ENCODE measurements around the gene LRP2.

LRP2 gene

DNA sequence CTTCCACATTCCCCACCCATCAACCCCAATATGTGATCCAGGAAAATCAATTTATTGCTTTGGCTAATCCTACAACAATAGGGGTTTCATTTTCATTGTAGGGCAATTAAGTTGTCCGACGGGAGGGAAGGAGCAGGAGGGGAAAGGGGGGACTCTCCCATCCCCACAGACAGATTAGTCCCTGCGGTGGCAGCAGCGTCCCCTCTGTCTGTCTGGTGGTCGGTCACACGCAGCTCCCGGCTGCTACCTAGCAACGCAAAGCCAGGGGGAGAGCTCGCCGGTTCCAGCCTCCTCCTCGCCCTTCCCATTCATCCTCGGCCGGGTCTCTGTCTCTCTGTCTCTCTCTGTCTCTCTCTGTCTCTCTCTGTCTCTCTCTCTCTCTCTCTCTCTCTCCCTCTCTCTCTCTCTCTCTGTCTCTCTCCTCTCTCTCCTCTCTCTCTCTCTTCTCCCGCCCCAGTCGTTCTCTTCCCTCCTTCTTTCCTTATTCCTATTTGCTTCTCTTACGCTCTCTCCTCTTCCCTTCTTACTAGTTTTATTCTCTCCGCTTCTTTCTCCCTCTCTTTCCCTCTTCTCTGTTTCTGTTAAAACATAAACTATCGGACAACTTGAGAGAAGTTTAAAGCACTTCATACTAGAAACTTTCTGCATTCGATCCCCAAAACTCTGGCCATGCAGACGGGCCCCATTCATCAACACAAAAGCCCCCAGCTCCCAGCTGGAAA lies 1.2 kb downstream of the LRP2 start:
- TF ChIP-seq CREB1 (IDR thresholded peaks at IDR 0.05; ENCODE audit: low read depth) (no peak), TEAD4 (IDR thresholded peaks at IDR 0.05) (no peak), CEBPB (IDR thresholded peaks at IDR 0.05) (no peak), EGR1 (IDR thresholded peaks at IDR 0.05) (no peak), EP300 (IDR thresholded peaks at IDR 0.05; ENCODE audit: borderline replicate concordance) (no peak)
- TF ChIP-seq, protein P1, sequence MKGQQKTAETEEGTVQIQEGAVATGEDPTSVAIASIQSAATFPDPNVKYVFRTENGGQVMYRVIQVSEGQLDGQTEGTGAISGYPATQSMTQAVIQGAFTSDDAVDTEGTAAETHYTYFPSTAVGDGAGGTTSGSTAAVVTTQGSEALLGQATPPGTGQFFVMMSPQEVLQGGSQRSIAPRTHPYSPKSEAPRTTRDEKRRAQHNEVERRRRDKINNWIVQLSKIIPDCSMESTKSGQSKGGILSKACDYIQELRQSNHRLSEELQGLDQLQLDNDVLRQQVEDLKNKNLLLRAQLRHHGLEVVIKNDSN (IDR thresholded peaks at IDR 0.05): no peak

DNA sequence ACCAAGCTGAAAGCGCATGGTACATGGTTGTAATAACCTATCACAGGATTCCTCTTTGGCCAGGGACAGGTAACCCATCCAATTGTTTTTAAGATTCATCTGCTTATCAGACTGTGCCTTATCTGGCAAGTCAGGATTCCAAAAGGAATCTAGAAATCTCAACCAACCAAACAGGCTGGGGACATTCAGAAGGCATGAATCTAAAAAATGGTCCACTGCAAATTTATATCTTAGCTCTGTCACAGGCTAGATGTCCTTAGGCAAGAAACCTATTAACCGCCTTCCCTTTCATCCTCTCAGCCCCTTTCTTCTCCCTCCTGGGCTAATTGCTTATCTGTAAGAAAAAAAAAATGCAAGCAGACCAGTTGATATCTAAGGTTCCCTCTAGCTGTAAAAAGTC lies 4.3 kb downstream of the LRP2 start:
- TF ChIP-seq, protein P1 (IDR thresholded peaks at IDR 0.05): no peak
- TF ChIP-seq, protein P2, sequence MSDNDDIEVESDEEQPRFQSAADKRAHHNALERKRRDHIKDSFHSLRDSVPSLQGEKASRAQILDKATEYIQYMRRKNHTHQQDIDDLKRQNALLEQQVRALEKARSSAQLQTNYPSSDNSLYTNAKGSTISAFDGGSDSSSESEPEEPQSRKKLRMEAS (IDR thresholded peaks at IDR 0.05): no peak
- TF ChIP-seq TAF1 (IDR thresholded peaks at IDR 0.05; ENCODE audit: low read depth) (no peak), RAD21 (IDR thresholded peaks at IDR 0.05; ENCODE audit: low read depth) (no peak), ZBTB7A (IDR thresholded peaks at IDR 0.05; ENCODE audit: low read depth) (no peak), EGR1 (IDR thresholded peaks at IDR 0.05) (no peak), NFIC (IDR thresholded peaks at IDR 0.05) (no peak), CEBPB (IDR thresholded peaks at IDR 0.05) (no peak), FOXM1 (IDR thresholded peaks at IDR 0.05; ENCODE audit: borderline replicate concordance, low read depth) (no peak)

DNA sequence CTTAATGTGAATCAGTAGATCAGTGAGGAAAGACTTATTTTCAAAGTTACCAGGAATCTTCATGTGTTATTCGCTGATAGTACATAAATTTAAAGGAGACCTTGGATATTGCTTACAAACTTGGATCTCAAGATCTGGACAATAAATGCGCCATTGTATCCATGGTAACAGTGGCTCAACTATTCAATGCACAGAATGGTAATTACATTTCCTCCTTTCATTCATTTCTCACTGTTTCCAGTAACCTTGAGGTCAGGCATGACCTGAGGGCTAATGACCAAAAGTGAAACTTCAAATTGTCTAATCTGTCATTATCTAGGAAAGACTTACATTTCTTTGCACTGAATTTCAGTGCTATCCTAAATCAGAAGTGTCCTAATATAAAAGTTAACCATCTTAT lies 8.1 kb downstream of the LRP2 start:
- no peak for TF ChIP-seq TAF1 (IDR thresholded peaks at IDR 0.05; ENCODE audit: low read depth)
- TF ChIP-seq RAD21 (IDR thresholded peaks at IDR 0.05; ENCODE audit: low read depth): no peak
- TF ChIP-seq NFIC (IDR thresholded peaks at IDR 0.05): no peak
- TF ChIP-seq CREB1 (IDR thresholded peaks at IDR 0.05; ENCODE audit: low read depth): no peak
- no peak for TF ChIP-seq CEBPB (IDR thresholded peaks at IDR 0.05)
- TF ChIP-seq ZBTB7A (IDR thresholded peaks at IDR 0.05; ENCODE audit: low read depth): no peak
- TF ChIP-seq, protein P2 (IDR thresholded peaks at IDR 0.05): no peak
- no peak for TF ChIP-seq TCF12 (IDR thresholded peaks at IDR 0.05; ENCODE audit: low read depth)
- TF ChIP-seq, protein P1 (IDR thresholded peaks at IDR 0.05): no peak
- no peak for TF ChIP-seq TEAD4 (IDR thresholded peaks at IDR 0.05)
- TF ChIP-seq, protein P3, sequence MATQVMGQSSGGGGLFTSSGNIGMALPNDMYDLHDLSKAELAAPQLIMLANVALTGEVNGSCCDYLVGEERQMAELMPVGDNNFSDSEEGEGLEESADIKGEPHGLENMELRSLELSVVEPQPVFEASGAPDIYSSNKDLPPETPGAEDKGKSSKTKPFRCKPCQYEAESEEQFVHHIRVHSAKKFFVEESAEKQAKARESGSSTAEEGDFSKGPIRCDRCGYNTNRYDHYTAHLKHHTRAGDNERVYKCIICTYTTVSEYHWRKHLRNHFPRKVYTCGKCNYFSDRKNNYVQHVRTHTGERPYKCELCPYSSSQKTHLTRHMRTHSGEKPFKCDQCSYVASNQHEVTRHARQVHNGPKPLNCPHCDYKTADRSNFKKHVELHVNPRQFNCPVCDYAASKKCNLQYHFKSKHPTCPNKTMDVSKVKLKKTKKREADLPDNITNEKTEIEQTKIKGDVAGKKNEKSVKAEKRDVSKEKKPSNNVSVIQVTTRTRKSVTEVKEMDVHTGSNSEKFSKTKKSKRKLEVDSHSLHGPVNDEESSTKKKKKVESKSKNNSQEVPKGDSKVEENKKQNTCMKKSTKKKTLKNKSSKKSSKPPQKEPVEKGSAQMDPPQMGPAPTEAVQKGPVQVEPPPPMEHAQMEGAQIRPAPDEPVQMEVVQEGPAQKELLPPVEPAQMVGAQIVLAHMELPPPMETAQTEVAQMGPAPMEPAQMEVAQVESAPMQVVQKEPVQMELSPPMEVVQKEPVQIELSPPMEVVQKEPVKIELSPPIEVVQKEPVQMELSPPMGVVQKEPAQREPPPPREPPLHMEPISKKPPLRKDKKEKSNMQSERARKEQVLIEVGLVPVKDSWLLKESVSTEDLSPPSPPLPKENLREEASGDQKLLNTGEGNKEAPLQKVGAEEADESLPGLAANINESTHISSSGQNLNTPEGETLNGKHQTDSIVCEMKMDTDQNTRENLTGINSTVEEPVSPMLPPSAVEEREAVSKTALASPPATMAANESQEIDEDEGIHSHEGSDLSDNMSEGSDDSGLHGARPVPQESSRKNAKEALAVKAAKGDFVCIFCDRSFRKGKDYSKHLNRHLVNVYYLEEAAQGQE (IDR thresholded peaks at IDR 0.05; ENCODE audit: low read depth): no peak
- TF ChIP-seq EGR1 (IDR thresholded peaks at IDR 0.05): no peak
- TF ChIP-seq YY1 (IDR thresholded peaks at IDR 0.05; ENCODE audit: low read depth): no peak

DNA sequence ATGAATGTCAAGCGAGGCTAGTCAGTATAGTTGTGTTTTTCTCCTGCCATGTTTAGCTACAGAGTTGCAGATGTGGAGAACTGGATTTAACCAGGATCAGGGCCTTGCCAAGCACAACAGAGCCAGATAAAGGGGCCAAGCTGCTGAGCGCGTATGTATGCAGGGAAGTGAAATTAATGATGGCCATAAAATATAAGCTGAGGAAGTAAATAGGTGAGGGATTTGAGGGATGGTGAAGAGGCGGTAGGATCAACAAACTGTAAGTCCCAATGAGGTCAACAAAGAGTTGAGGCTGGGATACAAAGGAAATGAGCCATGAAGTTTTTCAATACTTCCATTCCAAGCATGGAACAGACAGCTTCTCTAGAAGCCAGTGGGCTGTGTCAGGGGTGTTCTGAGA lies 10.6 kb downstream of the LRP2 start:
- TF ChIP-seq, protein P1 (IDR thresholded peaks at IDR 0.05): no peak
- TF ChIP-seq NFIC (IDR thresholded peaks at IDR 0.05): no peak

DNA sequence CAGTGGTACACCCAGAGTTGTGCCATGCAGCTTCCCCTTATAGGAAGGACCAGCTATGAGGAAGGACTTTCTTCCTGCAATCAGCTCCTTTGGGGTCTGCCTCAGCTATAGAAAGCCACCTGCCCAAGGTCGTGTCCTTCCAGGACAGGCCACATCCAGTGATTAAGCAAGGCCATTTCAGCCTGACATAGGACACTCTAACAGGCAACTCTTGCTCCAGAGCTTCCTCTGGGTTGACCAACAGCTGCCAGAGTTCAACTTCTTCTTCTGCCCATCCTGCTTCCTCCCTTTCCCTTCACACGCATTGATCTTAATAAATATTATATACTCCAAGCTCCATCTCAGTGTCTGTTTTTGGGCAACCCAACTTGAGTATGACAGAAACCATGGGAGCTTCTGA lies 12.8 kb downstream of the LRP2 start:
- no peak for TF ChIP-seq NFIC (IDR thresholded peaks at IDR 0.05)
- TF ChIP-seq FOXM1 (IDR thresholded peaks at IDR 0.05; ENCODE audit: borderline replicate concordance, low read depth): no peak
- TF ChIP-seq CREB1 (IDR thresholded peaks at IDR 0.05; ENCODE audit: low read depth): no peak
- TF ChIP-seq RAD21 (IDR thresholded peaks at IDR 0.05; ENCODE audit: low read depth): no peak

DNA sequence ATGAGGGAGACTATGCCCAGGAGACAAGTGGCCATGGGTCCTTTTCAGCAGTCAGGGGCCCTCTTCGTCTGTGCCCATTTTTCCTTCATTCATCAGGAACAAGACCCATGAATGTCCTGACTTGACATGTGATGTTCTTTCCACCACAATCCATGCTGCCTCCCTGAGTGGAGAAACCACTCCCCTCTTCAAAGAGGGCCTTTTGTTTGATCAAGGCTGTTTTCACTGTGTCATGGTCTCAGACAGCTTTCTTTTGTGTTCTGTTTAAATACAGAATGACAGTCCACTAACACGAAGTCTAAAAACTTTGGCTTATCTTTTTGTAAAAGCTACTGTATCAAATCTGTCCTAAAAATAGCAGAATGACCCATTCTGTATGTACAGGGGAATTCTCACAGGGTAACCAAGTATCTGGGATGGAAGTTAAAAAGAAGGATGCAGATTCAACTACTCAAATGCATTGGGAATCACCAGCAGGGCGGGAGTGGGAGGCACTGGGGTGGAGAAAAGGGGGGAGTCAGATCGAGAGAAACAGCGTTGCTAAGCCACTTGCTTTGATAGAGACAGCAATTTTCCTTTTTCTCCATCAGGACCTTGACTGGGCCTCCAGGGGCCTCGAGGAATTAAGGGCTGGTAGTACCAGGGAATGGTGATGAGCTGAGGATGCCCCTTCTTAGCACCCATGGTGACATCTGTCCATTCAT lies 13.9 kb downstream of the LRP2 start:
- TF ChIP-seq ZBTB7A (IDR thresholded peaks at IDR 0.05; ENCODE audit: low read depth): no peak

Data from Ishikawa (cell line).